GM12865 (cell line): Measurements from ENCODE around the gene LMOD3.

Source experiments
- DNase-seq: peaks from one replicate; pipeline ENCODE4 v3.0.0; 2010; ENCODE audit warnings: low read depth
- H3K4me3 ChIP-seq: 2 replicates; pipeline ENCODE4 v1.5.1; 2011; ENCODE audit warnings: mild to moderate bottlenecking, low read depth, low read length, control low read depth
- TF ChIP-seq, protein P1 (sequence below): IDR thresholded peaks from 2 replicates; pipeline ENCODE4 v1.5.1; 2011; ENCODE audit warnings: low read length, control low read depth, low read depth, inconsistent platforms; ENCODE audit not compliant: insufficient read depth; ENCODE audit errors: missing control alignments

LMOD3 gene

DNA sequence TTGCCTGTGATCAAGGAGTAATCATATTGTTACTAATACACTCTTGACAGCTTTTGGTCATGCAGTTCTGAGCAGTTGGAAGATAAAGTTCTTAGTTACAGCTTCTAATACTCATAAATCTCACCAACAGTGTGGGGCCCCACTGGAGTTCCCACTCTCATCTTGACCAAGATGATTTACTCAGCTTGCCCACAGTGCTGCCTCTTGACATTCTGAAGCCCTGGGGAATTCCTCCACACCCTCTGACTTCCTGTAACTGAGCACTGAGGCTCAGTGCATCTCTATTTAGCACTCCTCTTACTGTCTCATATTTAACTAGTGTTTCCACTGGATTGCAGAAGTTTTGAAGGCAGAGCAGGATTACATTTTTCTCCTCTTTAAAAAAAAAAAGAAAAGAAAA is 39.6 kb downstream of the LMOD3 start:
- H3K4me3 ChIP-seq, result peak overlapping the region; percentile 41
- DNase-seq, result peak; percentile 94
- TF ChIP-seq, protein P1, sequence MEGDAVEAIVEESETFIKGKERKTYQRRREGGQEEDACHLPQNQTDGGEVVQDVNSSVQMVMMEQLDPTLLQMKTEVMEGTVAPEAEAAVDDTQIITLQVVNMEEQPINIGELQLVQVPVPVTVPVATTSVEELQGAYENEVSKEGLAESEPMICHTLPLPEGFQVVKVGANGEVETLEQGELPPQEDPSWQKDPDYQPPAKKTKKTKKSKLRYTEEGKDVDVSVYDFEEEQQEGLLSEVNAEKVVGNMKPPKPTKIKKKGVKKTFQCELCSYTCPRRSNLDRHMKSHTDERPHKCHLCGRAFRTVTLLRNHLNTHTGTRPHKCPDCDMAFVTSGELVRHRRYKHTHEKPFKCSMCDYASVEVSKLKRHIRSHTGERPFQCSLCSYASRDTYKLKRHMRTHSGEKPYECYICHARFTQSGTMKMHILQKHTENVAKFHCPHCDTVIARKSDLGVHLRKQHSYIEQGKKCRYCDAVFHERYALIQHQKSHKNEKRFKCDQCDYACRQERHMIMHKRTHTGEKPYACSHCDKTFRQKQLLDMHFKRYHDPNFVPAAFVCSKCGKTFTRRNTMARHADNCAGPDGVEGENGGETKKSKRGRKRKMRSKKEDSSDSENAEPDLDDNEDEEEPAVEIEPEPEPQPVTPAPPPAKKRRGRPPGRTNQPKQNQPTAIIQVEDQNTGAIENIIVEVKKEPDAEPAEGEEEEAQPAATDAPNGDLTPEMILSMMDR, result no peak

DNA sequence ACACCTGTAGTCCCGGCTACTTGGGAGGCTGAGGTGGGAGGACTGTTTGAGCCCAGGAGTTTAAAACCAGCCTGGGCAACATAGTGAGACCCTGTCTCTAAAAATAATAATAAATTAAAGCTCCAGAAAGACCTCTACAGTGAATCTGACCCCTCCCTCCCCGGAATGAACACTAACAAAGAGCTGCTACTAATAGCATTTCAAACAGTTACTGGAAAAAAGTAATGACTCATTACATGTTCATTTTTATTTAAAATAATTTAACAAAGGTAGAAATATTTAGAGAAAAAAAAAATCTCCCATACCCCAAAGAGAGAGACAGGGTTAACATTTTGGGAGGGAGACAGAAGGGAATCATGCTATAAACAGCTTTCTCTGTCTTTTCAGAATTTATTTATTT is 40.0 kb downstream of the LMOD3 start:
- TF ChIP-seq, protein P1, result no peak
- no peak for DNase-seq
- H3K4me3 ChIP-seq, result peak overlapping the region; percentile 41

DNA sequence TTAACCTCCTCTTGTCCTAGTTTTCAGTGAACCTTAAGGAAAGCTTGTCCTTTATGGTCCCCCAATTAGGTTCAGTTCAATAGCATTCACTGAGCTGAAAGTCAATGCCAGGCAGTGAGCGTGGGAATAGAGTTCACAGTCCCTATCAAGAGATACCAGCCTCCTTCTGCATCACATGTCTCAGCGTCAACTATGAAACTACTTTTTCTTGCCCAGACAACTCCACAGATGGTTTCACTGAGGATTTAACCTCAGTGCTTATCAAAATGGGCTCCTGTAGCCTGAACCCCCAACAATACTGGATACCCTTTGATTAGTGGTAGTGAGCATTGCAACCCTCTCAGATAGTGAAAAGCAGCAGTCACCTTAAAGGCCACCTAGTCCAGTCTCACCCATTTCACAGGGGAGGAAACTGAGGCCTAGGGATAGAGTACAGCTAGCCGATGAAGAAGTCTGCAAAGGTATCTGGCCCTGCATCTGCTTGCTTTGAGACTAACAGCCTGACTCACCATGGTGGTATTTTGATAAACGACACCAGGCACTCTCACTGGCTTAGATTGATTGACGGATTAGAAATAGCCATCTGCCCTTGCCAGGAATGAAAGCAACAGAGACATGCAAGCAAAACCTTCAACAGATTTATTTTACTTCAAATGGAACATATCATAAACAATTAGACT is 40.7 kb downstream of the LMOD3 start:
- TF ChIP-seq, protein P1, result no peak
- peak overlapping the region; percentile 41 for H3K4me3 ChIP-seq
- peak; percentile 58 for DNase-seq

DNA sequence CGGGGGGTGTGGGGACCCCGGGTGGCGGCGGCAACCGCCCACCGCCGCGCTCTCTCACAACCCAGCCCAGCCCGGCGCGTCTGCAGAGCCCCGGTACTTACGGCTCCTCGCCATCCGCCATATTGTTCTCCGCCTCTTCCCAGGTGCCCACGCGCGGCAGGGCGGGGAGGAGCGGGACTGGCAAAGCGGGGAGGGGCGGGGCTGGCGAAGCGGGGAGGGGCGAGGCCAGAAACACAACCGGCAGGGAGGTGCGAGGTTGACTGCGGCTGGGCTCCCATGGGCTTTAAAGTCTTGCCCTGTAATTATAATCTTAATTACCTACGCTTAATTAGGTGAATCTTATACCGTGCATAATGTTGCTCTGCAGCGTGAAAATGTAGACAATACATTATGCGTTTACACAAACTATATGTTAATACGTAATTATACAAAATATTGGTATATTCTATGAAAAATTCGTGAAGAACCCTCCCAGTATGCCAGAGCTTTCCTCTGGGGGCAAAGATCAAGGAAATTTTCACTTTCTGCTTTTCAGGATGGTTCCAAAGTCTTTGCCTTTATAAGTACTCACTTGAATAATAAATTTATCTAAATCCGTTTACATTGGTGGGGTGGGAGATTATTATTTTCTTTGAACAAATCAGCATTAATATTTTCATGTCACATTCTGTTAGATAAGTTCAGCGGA is 42.0 kb downstream of the LMOD3 start, which contains the start of gene UBA3:
TSS of gene UBA3 (minus strand) at position 133 of the 688 bp plus-strand sequence. CDS start at position 121, 12 bp downstream.
- TF ChIP-seq, protein P1, result no peak
- H3K4me3 ChIP-seq, result peak within 1 kb of the TSS; percentile 69
- peak; percentile 95 for DNase-seq

DNA sequence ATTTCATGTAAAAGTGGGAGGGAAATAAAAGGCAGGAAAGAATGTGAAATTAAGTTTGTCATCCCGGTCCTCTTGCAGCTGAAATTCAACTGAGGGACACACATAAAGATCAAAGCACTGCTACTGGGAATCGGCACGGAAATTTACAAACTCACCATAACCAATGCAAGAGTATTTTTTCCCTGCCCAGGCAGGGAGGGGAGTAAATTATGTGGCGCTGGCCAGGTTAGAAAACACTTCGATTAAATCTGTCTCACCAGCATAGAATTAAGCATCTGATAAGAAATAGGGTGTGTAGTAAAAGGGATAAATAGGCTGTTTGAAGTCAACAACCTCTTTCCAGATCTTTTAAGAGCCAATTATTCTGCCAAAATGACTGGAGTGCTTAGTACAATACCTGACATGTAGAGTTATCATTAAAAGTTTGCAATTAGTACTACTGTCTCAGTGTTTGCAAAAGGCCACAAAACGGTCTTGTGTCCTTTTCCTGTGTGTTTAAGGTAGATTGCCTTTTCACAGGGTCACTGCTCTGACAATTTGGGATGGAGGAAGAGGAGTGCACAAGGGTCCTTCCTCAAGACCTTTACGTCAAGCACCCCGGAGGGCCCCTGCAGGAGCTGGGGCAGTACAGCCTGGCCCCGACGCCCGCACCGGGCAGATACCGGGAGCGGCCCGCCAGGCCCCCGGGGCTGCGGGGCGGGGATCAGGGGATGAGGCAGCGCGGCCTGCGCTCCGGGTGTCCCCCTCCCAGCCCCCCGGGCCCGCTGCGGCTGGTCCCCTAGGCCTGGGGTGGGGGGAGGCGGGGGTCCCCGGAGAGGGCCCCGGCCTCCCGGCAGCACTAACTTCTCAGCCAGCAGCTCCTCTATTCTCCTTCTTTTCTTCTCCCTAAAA is 42.9 kb downstream of the LMOD3 start:
- peak; percentile 30 for DNase-seq

DNA sequence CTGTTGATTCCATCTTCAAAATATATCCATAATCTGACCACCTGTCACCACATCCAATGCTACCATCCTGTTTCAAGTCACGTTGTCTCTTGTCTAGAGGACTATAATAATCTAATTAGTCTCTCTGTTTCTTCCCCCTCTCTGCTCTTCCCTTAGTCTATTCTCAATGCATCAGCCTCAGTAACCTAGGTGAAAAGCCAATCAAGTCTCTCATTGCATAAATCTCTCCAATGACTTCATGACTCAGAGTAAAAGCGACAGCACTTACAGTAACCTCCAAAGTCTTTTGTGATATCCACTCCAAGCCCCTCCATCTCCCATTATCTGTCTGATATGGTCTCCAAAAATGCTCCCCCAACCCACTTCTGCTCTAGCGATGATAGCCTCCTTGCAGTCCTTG is 49.5 kb downstream of the LMOD3 start:
- TF ChIP-seq, protein P1, result no peak
- no peak for DNase-seq
- no peak overlapping the region for H3K4me3 ChIP-seq

More for the DNA sequence above, 42.9 kb downstream of the LMOD3 start:
- TF ChIP-seq, protein P1, result no peak
- H3K4me3 ChIP-seq, result peak overlapping the region; percentile 69
